GM18951 (cell line): ENCODE measurements around the gene TST.

Experiments
- POLR2A ChIP-seq: IDR thresholded peaks from 4 replicates; pipeline ENCODE4 v1.6.1; 2011; ENCODE audit warnings: mild to moderate bottlenecking; ENCODE audit not compliant: insufficient read length, insufficient read depth; ENCODE audit errors: extremely low read depth
- in situ Hi-C: fragments of 300-500 bp; cut with MboI; formaldehyde crosslinking; loops from one replicate; pipeline ENCODE4 v1.12.0; 2022; ENCODE audit warnings: low sequenced_read_pairs, mixed read lengths, inconsistent platforms; ENCODE audit not compliant: unreplicated experiment

TST gene

DNA sequence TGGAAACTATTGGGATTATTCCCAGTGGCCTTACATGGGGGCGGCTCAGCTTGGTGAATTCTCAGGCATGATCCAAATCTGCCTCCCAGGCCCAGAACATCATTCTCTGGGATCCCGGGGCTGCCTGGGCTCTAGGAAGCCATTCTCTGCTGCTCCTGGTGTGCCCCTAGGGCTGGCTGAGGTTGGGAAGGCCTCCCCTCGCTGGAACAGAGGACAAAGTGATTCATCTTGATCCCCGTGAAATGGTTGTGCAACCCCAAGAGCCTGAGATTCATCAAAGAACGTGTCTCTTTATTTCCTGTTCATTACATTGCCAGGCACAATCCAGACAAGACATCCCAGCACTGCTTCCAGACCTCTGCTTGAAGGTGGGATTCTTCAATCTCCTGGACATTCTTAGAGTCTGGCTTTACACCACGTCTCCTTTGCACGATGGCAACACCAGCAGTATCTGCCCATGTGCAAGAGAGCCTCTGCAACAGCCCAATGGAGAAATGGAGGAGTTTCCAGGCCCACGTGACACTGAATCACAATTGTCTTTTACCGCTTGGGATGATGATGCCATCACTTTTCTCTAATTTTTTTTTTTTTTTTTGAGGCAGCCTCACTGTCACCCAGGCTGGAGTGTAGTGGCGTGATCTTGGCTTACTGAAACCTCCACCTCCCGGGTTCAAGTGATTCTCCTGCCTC, 52.3 kb downstream of the TST start:
- TF ChIP-seq POLR2A: no peak
- in situ Hi-C loops: no loop called here

DNA sequence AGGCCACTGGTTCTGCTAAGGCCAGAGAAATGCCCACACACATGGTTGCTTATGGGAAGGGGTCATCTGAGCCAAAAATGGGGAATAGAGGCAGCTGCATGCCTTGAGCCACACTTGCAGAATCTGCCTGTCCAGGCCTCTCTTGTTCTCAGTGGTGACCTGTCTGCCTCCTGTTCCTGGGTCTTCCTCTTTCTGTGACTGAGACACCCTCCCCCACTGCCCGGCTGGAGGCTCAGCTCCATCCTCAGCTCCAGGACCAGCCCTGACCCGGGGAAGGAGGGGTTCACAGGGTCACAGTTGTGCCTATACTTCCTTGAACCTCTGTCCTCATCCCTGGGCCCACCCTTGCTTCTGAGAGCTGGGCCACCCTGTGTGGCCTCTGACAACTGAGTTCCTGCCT, 53.6 kb downstream of the TST start:
- in situ Hi-C loops: no loop called here
- TF ChIP-seq POLR2A: no peak

GRCh38 chr22:36964106-36964505, 55.1 kb downstream of the TST start:
- no peak for TF ChIP-seq POLR2A
- in situ Hi-C loops: no loop called here

- in situ Hi-C loops: no loop called here
- TF ChIP-seq POLR2A: no peak
Observed at GRCh38 chr22:36963302-36963701, 55.9 kb downstream of the TST start.

GRCh38 chr22:36961626-36962025, 57.6 kb downstream of the TST start:
- in situ Hi-C loops: no loop called here
- TF ChIP-seq POLR2A: no peak
